ENCODE measurements around the gene WLS.

WLS gene

GRCh38 chr1:68129536-68130250 is 102.6 kb downstream of the WLS start:
- no peak for DNase-seq

DNA sequence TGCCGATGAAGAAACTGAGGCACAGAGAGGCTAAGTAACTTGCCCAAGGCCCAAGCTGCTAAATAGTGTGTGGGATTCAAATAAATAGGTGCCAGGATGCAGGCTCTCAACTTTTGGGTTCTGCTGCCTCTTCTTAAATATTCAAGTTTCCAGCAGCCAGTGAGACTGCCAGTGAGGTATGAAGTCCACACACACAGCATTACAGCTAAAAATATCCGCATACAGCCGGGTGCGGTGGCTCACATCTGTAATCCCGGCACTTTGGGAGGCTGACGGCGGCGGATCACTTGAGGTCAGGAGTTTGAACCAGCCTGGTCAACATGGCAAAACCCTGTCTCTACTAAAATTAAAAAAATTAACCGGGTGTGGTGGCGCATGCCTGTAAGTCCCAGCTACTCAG is 103.5 kb downstream of the WLS start:
- DNase-seq = no peak

DNA sequence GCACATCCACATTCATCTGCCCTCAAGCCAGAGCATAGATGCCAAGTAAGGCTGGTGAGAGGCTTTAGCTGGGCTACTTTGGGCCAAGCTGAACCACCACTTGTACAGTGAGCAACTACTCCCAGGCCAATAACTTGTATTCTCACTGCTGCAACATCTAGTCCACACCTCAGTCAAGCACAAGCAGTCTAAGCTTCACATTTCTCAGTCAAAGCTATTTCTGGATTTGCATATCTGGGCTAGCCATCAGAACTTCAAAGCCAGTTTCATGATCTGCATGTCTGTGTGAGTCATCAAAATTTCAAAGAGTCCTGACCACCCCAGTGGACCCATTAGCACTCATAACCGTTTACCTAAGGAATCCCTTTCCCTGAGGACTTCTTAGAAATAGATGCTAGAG is 104.2 kb downstream of the WLS start:
- DNase-seq = no peak

GRCh38 chr1:68121536-68121935 is 110.8 kb downstream of the WLS start:
- DNase-seq = no peak

GRCh38 chr1:68120136-68120791 is 112.1 kb downstream of the WLS start:
- no peak for DNase-seq

DNA sequence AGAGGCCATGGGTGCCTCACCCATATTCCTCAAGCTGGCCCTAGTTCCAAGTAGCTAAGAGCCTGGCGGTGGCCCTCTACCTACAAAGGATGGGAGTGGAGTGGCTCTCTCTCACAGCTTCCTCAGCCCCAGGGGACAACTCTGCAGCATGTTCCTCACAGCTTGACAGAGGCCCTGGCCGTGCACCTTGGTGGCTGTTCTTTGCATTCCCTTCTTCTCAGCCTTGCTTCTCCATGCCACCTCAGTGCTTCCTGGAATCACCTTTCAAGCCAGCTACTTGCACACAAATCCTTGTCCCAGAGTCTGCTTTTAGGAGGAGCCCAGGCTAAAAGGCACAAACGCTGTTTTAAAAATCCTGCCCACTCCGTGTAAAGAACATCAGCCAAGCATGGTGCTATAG is 112.9 kb downstream of the WLS start:
- DNase-seq = no peak

GRCh38 chr1:68117416-68117815 is 114.9 kb downstream of the WLS start:
- DNase-seq = no peak

GRCh38 chr1:68116643-68117235 is 115.6 kb downstream of the WLS start:
- peak; percentile 4 for DNase-seq

DNA sequence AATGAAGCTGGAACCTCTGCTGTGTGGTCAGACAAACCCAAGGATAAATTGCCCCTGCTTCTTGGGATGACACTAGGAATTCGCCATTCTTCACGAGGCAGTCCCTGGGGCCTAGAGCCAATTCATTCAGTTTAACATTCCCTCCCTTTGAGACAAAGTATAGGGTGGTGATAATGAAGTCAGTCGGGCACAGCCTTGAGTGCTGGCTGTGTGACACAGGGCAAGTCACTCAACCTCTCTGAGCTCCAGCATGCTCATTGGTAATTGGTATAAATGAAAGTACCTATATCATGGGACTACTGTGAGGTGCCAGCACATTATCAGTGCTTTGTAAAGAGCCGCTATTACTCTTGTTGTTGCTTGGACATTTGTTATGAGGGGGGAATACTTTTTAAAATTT is 117.0 kb downstream of the WLS start:
- DNase-seq = no peak

GRCh38 chr1:68113966-68114365 is 118.4 kb downstream of the WLS start:
- DNase-seq = no peak

- no peak for DNase-seq
Observed at GRCh38 chr1:68112835-68113243, 119.5 kb downstream of the WLS start.

- no peak for DNase-seq
Observed at GRCh38 chr1:68111519-68112436, 120.5 kb downstream of the WLS start.

GRCh38 chr1:68107771-68108170 is 124.6 kb downstream of the WLS start:
- DNase-seq = no peak

GRCh38 chr1:68103884-68104554 is 128.3 kb downstream of the WLS start:
- no peak for DNase-seq

GRCh38 chr1:68103011-68103545 is 129.2 kb downstream of the WLS start:
- DNase-seq = no peak

DNA sequence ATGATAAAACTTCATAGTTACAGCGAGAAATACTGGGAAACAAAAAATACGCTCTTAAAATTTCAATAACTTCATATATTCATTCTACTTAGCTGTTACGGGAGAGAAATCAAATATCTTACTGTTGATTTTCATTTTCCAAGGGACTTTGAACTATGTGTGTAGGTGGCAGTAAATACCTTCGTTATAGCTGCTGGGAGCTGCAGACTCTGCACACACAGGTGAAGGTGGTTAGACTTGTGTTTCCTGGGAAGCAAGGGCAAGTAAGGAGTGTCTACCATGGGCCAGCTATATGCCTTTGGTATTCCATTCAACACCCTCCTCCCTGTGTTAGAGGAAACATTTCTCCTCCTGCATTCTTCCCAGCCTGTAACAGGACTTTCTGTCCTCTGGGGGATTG is 130.5 kb downstream of the WLS start:
- no peak for DNase-seq

GRCh38 chr1:68100571-68100970 is 131.8 kb downstream of the WLS start:
- no peak for DNase-seq

- DNase-seq = no peak
Observed at GRCh38 chr1:68093737-68094136, 138.6 kb downstream of the WLS start.

DNA sequence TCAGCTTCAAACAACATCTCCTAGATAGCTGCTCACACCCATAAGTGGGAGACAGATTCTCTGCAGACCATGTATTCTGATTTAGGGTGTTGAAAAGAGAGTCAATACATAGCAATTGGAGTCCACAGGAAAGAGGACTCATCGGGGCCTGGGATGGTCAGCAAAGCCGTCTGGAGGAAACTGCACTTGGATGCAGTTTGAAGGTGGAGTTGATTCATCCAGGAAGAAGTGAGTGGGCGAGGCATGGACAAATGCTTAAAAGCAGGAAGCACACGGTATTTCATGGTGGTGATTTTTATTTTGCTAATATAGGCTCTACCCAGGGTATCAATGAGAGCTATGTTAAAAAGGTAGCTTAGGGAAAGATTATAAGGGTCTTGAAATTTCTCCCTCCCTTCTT is 145.1 kb downstream of the WLS start:
- DNase-seq = no peak

DNA sequence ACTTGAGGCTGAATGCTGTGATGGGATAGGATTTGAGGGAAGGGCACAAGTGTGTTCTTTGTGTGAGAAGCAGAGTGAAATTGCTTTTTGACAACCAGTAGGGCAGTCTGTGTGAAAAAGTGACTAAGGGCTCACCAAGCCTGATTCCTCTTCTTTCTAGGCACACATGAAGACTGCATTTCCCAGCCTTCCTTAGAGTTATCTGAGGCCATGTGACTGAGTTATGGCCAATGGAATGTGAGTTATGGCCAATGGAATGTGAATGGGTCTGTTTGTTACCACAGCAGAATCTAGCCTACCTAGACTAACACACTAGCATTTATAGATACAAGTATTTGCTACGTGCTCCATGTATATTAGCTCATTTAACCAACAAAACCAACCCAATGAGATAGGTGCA is 146.6 kb downstream of the WLS start:
- DNase-seq = no peak

- no peak for DNase-seq
Observed at GRCh38 chr1:68083686-68084085, 148.6 kb downstream of the WLS start.

DNA sequence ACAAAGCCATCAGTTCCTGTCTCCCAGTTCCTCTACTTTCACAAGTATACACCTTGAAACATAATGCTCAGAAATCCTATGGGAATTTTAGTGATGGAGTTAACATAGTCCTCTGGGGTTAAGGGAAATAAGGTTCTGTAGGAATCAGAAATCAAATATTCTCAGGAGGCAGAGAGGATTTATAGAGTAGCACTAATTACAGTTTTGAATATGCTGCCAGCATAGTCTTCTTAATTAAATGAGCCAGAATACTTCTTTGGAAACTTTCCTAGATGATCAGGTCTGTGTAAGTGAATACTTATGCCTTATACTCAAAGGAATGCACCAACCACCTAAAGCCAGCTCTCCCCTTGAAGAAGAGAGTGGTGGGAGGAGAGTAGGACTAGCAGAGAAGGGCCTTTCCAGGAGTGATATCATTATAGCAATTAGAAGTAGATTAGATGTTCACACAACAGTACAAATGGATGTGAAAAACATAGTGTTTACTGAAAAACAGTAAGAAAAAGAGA is 150.5 kb downstream of the WLS start:
- DNase-seq = no peak

Data from effector CD8-positive, alpha-beta T cell (primary cell).